Fibroblast of lung (primary cell): Measurements from ENCODE around the gene CDH4. TPM values are rescaled to one million over a fixed set of nuclear protein-coding genes. Genes with fewer than 3 reads are reported as not detected.

ENCODE experiments used
- DNase-seq, 2 donors: peaks; one replicate each; pipeline versions ENCODE4 v3.0.0 to v3.0.0-alpha.2; 2010; ENCODE audit warnings: low read depth in 2 of 2
- H2AFZ ChIP-seq: 2 replicates; pipeline ENCODE4 v1.5.1; 2012; ENCODE audit warnings: low read length, control low read depth, inconsistent platforms
- H3K27ac ChIP-seq: 2 replicates; pipeline ENCODE4 v1.5.1; 2011; ENCODE audit warnings: low read length, control low read depth; ENCODE audit not compliant: insufficient read depth
- H3K27me3 ChIP-seq: 2 replicates; pipeline ENCODE4 v1.5.1; 2011; ENCODE audit warnings: mild to moderate bottlenecking, low read length; ENCODE audit not compliant: control insufficient read depth, insufficient read depth
- H3K36me3 ChIP-seq: 2 replicates; pipeline ENCODE4 v1.5.1; 2011; ENCODE audit warnings: low read length; ENCODE audit not compliant: control insufficient read depth, insufficient read depth
- H3K4me1 ChIP-seq: 2 replicates; pipeline ENCODE4 v1.5.1; 2011; ENCODE audit warnings: low read length; ENCODE audit not compliant: control insufficient read depth, insufficient read depth; ENCODE audit errors: extremely low read depth
- H3K4me2 ChIP-seq: 2 replicates; pipeline ENCODE4 v1.5.1; 2011; ENCODE audit warnings: low read length, control low read depth; ENCODE audit not compliant: insufficient read depth; ENCODE audit errors: extremely low read depth
- H3K4me3 ChIP-seq, 4 experiments: fragments of 200-600 bp in 1 of 4; sonication (generic) in 1 of 4; replicated peaks in 1 of 4; 2 replicates each; pipeline ENCODE4 v1.5.1; 2011 to 2016; ENCODE audit warnings: low read length in 4 of 4, low read depth in 3 of 4, mild to moderate bottlenecking in 3 of 4, control low read depth in 2 of 4, inconsistent platforms in 1 of 4, mixed read lengths in 1 of 4; ENCODE audit not compliant: insufficient read depth in 1 of 4; ENCODE audit errors: control extremely low read depth in 1 of 4
- H3K79me2 ChIP-seq: 2 replicates; pipeline ENCODE4 v1.5.1; 2012; ENCODE audit warnings: mild to moderate bottlenecking, low read length, inconsistent platforms; ENCODE audit not compliant: control insufficient read depth, insufficient read depth
- H3K9ac ChIP-seq: 2 replicates; pipeline ENCODE4 v1.5.1; 2011; ENCODE audit warnings: mild to moderate bottlenecking, low read length, control low read depth; ENCODE audit not compliant: insufficient read depth
- H3K9me3 ChIP-seq: 2 replicates; pipeline ENCODE4 v1.5.1; 2012; ENCODE audit warnings: low read depth, low read length; ENCODE audit not compliant: control insufficient read depth, insufficient read depth
- H4K20me1 ChIP-seq: 2 replicates; pipeline ENCODE4 v1.5.1; 2011; ENCODE audit warnings: low read length; ENCODE audit not compliant: control insufficient read depth, insufficient read depth; ENCODE audit errors: extremely low read depth
- CTCF ChIP-seq, 2 donors: IDR thresholded peaks in 1 of 2; conservative IDR thresholded peaks in 1 of 2; 1 replicate in 1 of 2; 2 replicates in 1 of 2; pipeline ENCODE4 v1.5.1; 2011 to 2012; ENCODE audit warnings: low read length in 2 of 2, control low read depth in 1 of 2, inconsistent platforms in 1 of 2, low read depth in 1 of 2, mild to moderate bottlenecking in 1 of 2
- EZH2 ChIP-seq: IDR thresholded peaks from 2 replicates; pipeline ENCODE4 v1.5.1; 2012; ENCODE audit warnings: low read length, control low read depth, mild to moderate bottlenecking; ENCODE audit errors: missing control alignments
- polyA plus RNA-seq, 2 donors: library from polyadenylated mRNA; depleted of rRNA in 1 of 2; stranded (reverse) in 1 of 2; unstranded in 1 of 2; fragments of >200 nt; gene quantifications; 2 replicates each; pipeline ENCODE4 v1.2.1, GENCODE V29; 2011 to 2012; ENCODE audit warnings: missing spikeins in 1 of 2
- total RNA-seq: library from RNA; depleted of rRNA; stranded (reverse); fragments of >200 nt; gene quantifications from 2 replicates; pipeline ENCODE4 v1.2.1, GENCODE V29; 2014

Gene CDH4
- total and polyA plus RNA-seq, 2 donors (not counting 1 experiment from before 2014, with no cell fraction given) = 4.8 to 6.8 TPM

DNA sequence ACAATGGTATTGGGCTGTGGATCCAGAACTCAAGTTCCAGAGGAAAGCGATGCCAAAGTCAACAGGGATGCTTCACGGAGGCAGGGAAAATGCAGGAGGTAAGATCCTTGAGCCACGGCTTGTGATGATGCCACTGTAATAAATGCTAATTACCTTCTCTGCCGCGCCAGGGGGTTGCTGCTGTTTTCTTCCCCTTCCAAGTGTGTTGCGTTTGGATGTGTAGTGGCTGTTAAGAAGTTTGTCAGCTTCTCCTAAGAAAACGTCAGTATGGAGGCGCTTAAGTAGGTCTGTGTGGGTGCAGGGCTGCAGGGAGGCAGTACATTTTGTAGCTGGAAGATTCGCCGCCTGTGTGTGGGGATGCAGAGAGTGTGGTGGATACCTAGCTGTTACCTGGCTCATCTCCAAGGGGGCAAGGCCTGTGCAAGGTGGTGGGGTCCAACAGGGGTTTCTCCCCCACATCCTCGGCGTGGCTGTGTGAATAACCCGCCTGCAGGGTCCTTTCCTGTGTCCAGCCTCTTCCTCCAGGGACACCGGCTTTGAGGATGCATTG lies 318.7 kb downstream of the CDH4 start:
- no peak overlapping the region for H2AFZ ChIP-seq
- no peaks in the 10 kb centered on the region for H3K36me3 ChIP-seq
- H3K4me2 ChIP-seq = no peak overlapping the region
- H3K9ac ChIP-seq = no peak overlapping the region
- no peak overlapping the region for H3K4me3 ChIP-seq
- H4K20me1 ChIP-seq = no peaks in the 10 kb centered on the region
- no peak overlapping the region for H3K27ac ChIP-seq
- no peak for DNase-seq
- H3K79me2 ChIP-seq = no peaks in the 10 kb centered on the region
- no peak for TF ChIP-seq EZH2
- H3K4me1 ChIP-seq = no peaks in the 10 kb centered on the region
- H3K27me3 ChIP-seq = no peaks in the 10 kb centered on the region
- no peaks in the 10 kb centered on the region for H3K9me3 ChIP-seq

DNA sequence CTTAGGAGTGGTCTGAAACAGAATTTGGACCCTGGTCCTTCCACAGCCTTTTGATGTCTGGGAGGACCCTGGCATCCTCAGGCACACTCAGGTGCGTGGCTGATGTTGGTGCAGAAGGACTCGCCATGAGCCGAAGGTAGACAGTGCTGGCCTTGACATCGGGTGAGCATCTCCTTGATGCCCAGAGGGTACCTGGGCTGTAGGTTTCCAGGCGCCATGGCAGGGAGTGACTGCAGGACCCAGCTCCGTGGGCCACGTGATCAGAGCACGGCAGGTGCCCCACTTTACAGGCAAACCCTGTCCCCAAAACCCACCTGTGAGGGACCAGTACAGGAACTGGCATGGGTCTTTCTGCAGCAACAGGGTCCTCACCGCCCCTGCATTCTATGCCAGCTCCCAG lies 319.2 kb downstream of the CDH4 start:
- TF ChIP-seq EZH2 = no peak
- TF ChIP-seq CTCF (conservative IDR thresholded peaks at IDR 0.05 in 1 of 2, IDR thresholded peaks at IDR 0.05 in 1 of 2; ENCODE audit: low read depth in 1 of 2, low read length in 2 of 2) = no peak
- no peak overlapping the region for H3K4me2 ChIP-seq
- no peaks in the 10 kb centered on the region for H3K79me2 ChIP-seq
- no peak overlapping the region for H2AFZ ChIP-seq
- H3K36me3 ChIP-seq = no peaks in the 10 kb centered on the region
- H4K20me1 ChIP-seq = no peaks in the 10 kb centered on the region
- H3K4me1 ChIP-seq = no peaks in the 10 kb centered on the region
- no peaks in the 10 kb centered on the region for H3K9me3 ChIP-seq
- no peaks in the 10 kb centered on the region for H3K27me3 ChIP-seq
- no peak for DNase-seq
- H3K27ac ChIP-seq = no peak overlapping the region
- H3K9ac ChIP-seq = no peak overlapping the region
- H3K4me3 ChIP-seq = no peak overlapping the region

DNA sequence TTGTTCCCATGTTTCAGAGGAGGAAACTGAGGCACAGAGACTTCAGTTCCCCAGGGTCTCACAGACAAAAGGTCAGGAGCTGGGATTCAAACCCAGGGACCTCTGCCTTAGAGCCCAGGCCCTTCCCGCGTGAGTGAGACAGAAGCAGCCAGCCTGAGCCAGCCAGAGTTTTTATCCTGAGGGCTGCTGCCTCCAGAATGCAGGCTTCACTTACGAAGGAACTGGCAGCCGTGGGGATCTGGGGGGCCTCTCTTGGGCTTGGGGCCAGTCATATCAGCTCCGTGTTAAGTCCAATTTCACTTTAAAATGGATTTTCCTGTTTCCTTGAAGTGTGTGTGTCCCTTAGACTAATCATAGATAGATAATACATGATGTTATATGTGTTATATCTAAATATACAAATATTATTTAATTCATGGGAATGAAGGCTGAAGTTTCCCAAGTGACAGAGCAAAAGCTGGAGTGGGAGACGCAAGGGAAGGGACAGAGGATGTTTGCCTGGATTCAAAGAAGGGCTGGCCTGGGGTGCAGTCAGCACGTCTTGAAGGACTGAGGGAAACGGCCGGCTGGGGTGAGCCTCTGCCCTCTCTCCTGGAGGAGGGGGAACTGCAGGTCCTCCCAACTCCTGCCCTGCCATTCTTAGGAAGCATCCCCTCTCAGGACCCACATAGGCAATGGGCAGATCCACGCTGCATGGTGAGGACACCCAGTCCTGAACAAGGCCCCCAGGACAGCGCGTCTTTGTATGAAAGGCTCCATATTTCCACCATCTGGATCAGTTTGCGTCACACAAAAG lies 320.1 kb downstream of the CDH4 start:
- no peaks in the 10 kb centered on the region for H4K20me1 ChIP-seq
- no peak overlapping the region for H3K27ac ChIP-seq
- H3K9ac ChIP-seq = no peak overlapping the region
- no peaks in the 10 kb centered on the region for H3K79me2 ChIP-seq
- no peak for TF ChIP-seq EZH2
- no peak for TF ChIP-seq CTCF (conservative IDR thresholded peaks at IDR 0.05 in 1 of 2, IDR thresholded peaks at IDR 0.05 in 1 of 2; ENCODE audit: low read depth in 1 of 2, low read length in 2 of 2)
- no peak overlapping the region for H3K4me3 ChIP-seq
- H3K4me2 ChIP-seq = no peak overlapping the region
- H3K9me3 ChIP-seq = no peaks in the 10 kb centered on the region
- no peak overlapping the region for H2AFZ ChIP-seq
- no peak for DNase-seq
- no peaks in the 10 kb centered on the region for H3K27me3 ChIP-seq
- H3K4me1 ChIP-seq = no peaks in the 10 kb centered on the region
- H3K36me3 ChIP-seq = no peaks in the 10 kb centered on the region
